ENCODE results near the gene DCXR. TPM values are rescaled to one million over a fixed set of nuclear protein-coding genes. Genes with fewer than 3 reads are reported as not detected.

Gene DCXR
- total and polyA plus RNA-seq, 2 of the 4 experiments (the other 2 are of a cell fraction), result 36.6 to 139 TPM

DNA sequence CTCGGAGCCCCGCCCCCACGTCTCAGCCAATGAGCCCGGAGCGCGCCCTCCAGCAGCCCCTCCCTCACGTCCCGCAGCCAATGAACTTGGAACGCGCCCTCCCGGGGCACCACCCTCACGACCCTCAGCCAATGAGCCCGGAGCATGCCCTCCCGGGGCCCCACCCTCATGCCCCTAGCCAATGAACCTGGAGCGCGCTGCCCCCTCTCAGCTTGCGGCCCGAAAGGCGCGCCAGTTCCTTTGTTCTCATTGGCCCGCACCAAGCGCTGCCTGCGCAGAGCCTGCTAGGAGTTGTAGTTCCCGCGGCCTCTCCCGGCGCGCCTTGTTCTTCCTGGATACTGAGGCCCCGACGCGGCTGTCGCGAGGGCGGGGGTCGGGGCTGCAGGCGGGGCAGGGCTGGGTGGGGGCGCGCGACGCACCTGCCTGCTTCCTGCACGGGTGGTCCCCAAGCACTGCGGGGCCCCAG is 14.5 kb downstream of the DCXR start, which contains the start of gene LRRC45:
TSS of gene LRRC45 (plus strand) at position 325 of the 466 bp plus-strand sequence. CDS start 339 bp downstream, outside the sequence.
- intact Hi-C loops (cut with micrococcal nuclease), result loop anchor here (2.0 kb wide), 1 partner anchor 150 kb away; no protein-coding TSS in a partner anchor
- H4K20me1 ChIP-seq (ENCODE audit: insufficient read depth, low read length), result peaks cover 24% of the 10 kb centered on the region
- 0% methylated on average over 27 of the region's 42 CpGs; no CpG with 5 or more reads in 1 of the 2 experiments for WGBS, 2 experiments (ENCODE audit: extremely low coverage in 2 of 2, insufficient read length in 1 of 2)

More for the DNA sequence above, 14.5 kb downstream of the DCXR start, which contains the start of gene LRRC45:
- ATAC-seq (ENCODE audit: low read depth) (peak; percentile 95), DNase-seq (peak; percentile 99)
- H2AFZ ChIP-seq (replicated peaks; ENCODE audit: low read length, poor library complexity), result peak within 1 kb of the TSS; percentile 98
- H4K5ac ChIP-seq (ENCODE audit: low read depth, low read length), result no peak within 1 kb of the TSS
- H3K36me3 ChIP-seq (ENCODE audit: control insufficient read depth, insufficient read depth, low read length), result peaks cover 5% of the 10 kb centered on the region; the same call in 1 of the 2 replicates
- H2BK5ac ChIP-seq (ENCODE audit: low read depth, low read length, poor library complexity, severe bottlenecking), result no peak within 1 kb of the TSS
- peaks cover 13% of the 10 kb centered on the region for H3K4me1 ChIP-seq (ENCODE audit: control insufficient read depth, insufficient read depth, low read length)
- peak within 1 kb of the TSS; percentile 23; the same call in 1 of the 2 replicates for H3K14ac ChIP-seq (replicated peaks; ENCODE audit: low read depth, low read length)
- no TSS peak for BruUV-seq (replicated peaks)
- H2AK5ac ChIP-seq (ENCODE audit: low read depth, low read length), result peak within 1 kb of the TSS; percentile 70
- ChIA-PET CTCF (interaction anchor here (1.0 to 1.3 kb wide), 2 partner anchors 15 to 64 kb away, joined by 3 to 11 read pairs; partner anchors contain the start of gene DCXR), POLR2A (ENCODE audit: unreplicated experiment) (no interaction called here)
- peak within 1 kb of the TSS; percentile 59; the same call in 1 of the 2 replicates for H3K56ac ChIP-seq (ENCODE audit: extremely low read depth, insufficient read depth, low read length)
- no peak within 1 kb of the TSS; the same call in 1 of the 2 replicates for H2BK120ac ChIP-seq (ENCODE audit: low read depth, low read length)
- peak within 1 kb of the TSS; percentile 99 for H3K4me2 ChIP-seq (ENCODE audit: low read depth, low read length)
- H4K91ac ChIP-seq (ENCODE audit: insufficient read depth, low read depth, low read length), result peak within 1 kb of the TSS; percentile 1; the same call in 1 of the 2 replicates
- peaks cover 12 to 46% of the 10 kb centered on the region in 2 experiments for H3K79me1 ChIP-seq (ENCODE audit: low read depth in 1 of 2, low read length in 2 of 2)
- TF ChIP-seq, protein P1, sequence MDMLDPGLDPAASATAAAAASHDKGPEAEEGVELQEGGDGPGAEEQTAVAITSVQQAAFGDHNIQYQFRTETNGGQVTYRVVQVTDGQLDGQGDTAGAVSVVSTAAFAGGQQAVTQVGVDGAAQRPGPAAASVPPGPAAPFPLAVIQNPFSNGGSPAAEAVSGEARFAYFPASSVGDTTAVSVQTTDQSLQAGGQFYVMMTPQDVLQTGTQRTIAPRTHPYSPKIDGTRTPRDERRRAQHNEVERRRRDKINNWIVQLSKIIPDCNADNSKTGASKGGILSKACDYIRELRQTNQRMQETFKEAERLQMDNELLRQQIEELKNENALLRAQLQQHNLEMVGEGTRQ (IDR thresholded peaks at IDR 0.05; ENCODE audit: low read depth, low read length), result peak; percentile 39
- TF ChIP-seq MXI1 (IDR thresholded peaks at IDR 0.05; ENCODE audit: borderline replicate concordance, low read depth, low read length), result 0 out of 2 replicates have a peak, but pooled peaks have one; percentile 29
- TF ChIP-seq MAZ (IDR thresholded peaks at IDR 0.05; ENCODE audit: borderline replicate concordance, low read depth, low read length), result peak; percentile 92; the same call in 1 of the 2 replicates
- TF ChIP-seq FOS (IDR thresholded peaks at IDR 0.05; ENCODE audit: low read depth, low read length), result peak; percentile 30; the same call in 1 of the 2 replicates
- TF ChIP-seq, protein P2, sequence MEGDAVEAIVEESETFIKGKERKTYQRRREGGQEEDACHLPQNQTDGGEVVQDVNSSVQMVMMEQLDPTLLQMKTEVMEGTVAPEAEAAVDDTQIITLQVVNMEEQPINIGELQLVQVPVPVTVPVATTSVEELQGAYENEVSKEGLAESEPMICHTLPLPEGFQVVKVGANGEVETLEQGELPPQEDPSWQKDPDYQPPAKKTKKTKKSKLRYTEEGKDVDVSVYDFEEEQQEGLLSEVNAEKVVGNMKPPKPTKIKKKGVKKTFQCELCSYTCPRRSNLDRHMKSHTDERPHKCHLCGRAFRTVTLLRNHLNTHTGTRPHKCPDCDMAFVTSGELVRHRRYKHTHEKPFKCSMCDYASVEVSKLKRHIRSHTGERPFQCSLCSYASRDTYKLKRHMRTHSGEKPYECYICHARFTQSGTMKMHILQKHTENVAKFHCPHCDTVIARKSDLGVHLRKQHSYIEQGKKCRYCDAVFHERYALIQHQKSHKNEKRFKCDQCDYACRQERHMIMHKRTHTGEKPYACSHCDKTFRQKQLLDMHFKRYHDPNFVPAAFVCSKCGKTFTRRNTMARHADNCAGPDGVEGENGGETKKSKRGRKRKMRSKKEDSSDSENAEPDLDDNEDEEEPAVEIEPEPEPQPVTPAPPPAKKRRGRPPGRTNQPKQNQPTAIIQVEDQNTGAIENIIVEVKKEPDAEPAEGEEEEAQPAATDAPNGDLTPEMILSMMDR (conservative IDR thresholded peaks at IDR 0.05; ENCODE audit: low read depth, low read length), result no peak
- peak within 1 kb of the TSS; percentile 70 for H3K23ac ChIP-seq (ENCODE audit: low read depth, low read length)
- H3K4ac ChIP-seq (ENCODE audit: low read depth, low read length), result peak within 1 kb of the TSS; percentile 64
- H2BK15ac ChIP-seq (ENCODE audit: low read depth, low read length), result no peak within 1 kb of the TSS
- peak within 1 kb of the TSS; percentile 51; the same call in 1 of the 2 replicates for H3K27ac ChIP-seq (ENCODE audit: insufficient read depth, low read length)
- no peaks in the 10 kb centered on the region for H3K9me1 ChIP-seq (ENCODE audit: insufficient read depth, low read length)
- dilution Hi-C loops (cut with HindIII; ENCODE audit: low sequenced_read_pairs, unreplicated experiment), result no loop called here
- no peaks in the 10 kb centered on the region for H3K27me3 ChIP-seq (ENCODE audit: control insufficient read depth, insufficient read depth, low read length)
- no peak within 1 kb of the TSS for H2BK20ac ChIP-seq (ENCODE audit: low read depth, low read length)
- peak within 1 kb of the TSS; percentile 92 for H3K4me3 ChIP-seq (ENCODE audit: insufficient read depth, low read depth, low read length)
- no peak within 1 kb of the TSS for H3K18ac ChIP-seq (ENCODE audit: low read depth, low read length)
- peak within 1 kb of the TSS; percentile 67 to 78; a peak in 2 of 4 replicates for H4K8ac ChIP-seq (ENCODE audit: low read depth in 2 of 2, low read length in 2 of 2)
- H2AK9ac ChIP-seq (replicated peaks; ENCODE audit: low read depth, low read length, poor library complexity), result peak within 1 kb of the TSS; percentile 90
- no peaks in the 10 kb centered on the region for H3K9me3 ChIP-seq (ENCODE audit: control insufficient read depth, insufficient read depth, low read length)
- peak within 1 kb of the TSS; percentile 81 for H3K9ac ChIP-seq (ENCODE audit: low read depth, low read length)
- in situ Hi-C loops (cut with MboI; ENCODE audit: low sequenced_read_pairs), result no loop called here

Data from IMR-90 (cell line).